Gastrocnemius medialis (tissue), 4 donors: ENCODE measurements around the gene RTKN2.

Experiments used
- CTCF ChIP-seq, 5 experiments: fragments of 450-650 bp in 3 of 5; fragments of 200-600 bp in 2 of 5; sonication (generic) in 2 of 5; IDR thresholded peaks in 4 of 5; conservative IDR thresholded peaks in 1 of 5; 1 replicate in 4 of 5; 2 replicates in 1 of 5; pipeline ENCODE4 v1.5.1; 2016 to 2019; ENCODE audit warnings: antibody characterized with exemption in 5 of 5, mild to moderate bottlenecking in 3 of 5, moderate library complexity in 3 of 5
- POLR2A ChIP-seq, 2 donors: fragments of 450-650 bp; IDR thresholded peaks; one replicate each; pipeline ENCODE4 v1.6.1; 2017; ENCODE audit warnings: antibody characterized with exemption in 2 of 2, mild to moderate bottlenecking in 2 of 2, moderate library complexity in 2 of 2

GRCh38 chr10:62159351-62159750 lies 109.3 kb downstream of the RTKN2 start:
- no peak for TF ChIP-seq CTCF (IDR thresholded peaks at IDR 0.05 in 4 of 5, conservative IDR thresholded peaks at IDR 0.05 in 1 of 5)
- TF ChIP-seq POLR2A (IDR thresholded peaks at IDR 0.05), result no peak
